T-helper 2 cell (primary cell): ENCODE data around the gene TTC1.
"Not testable (repeated sequence)": the region's sequence is repeated elsewhere in the genome, so short reads cannot be mapped to it uniquely, and the experiment has no call there.

ENCODE experiments used
- DNase-seq, 5 experiments: peaks; one replicate each; pipeline versions ENCODE4 v3.0.0 to v3.0.0-alpha.2; 2012 to 2022

Gene TTC1

DNA sequence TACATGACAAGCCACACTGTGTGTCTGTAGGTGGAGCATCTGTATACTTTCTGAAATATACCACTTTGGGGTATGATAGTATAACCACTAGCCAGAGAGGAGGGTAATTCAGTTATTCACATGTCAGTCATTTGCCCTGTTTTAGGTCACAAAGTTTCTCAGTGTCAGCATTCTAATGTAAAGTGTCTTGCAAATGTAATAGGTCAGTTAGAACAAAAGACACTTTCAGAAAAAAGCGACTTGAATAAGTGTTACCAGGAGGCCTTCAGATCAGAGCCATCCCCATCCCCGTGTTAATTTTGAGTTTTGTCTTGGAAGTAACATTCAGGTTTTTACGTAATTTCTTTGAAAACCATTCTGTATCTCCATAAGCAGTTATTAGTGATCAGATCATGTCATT, 33.7 kb downstream of the TTC1 start:
- DNase-seq: no peak

- DNase-seq: no peak
Measured at GRCh38 chr5:160044391-160044804, 35.5 kb downstream of the TTC1 start.

GRCh38 chr5:160044967-160045366, 36.0 kb downstream of the TTC1 start:
- no peak for DNase-seq

- no peak for DNase-seq
Measured at GRCh38 chr5:160047423-160047822, 38.5 kb downstream of the TTC1 start.

GRCh38 chr5:160048131-160048530, 39.2 kb downstream of the TTC1 start:
- no peak for DNase-seq

GRCh38 chr5:160049099-160049498, 40.2 kb downstream of the TTC1 start:
- no peak for DNase-seq

DNA sequence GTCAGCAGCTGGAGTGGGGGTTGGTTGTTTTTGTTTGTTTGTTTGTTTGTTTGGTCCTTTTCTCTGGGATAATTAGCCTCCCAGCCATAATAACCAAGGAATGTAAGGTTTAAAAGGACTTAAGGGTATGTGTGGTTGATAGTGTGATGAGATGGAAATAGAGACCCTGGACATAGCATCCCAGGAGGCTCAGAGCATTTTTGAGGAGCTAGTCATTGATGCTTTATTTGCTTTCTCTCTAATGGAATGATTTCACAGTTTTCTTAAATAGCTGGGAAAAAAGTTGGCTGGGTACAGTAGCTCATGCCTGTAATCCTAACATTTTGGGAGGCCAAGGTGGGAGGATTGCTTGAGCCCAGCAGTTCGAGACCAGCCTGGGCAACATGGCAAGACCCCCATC, 45.1 kb downstream of the TTC1 start:
- DNase-seq: no peak

DNA sequence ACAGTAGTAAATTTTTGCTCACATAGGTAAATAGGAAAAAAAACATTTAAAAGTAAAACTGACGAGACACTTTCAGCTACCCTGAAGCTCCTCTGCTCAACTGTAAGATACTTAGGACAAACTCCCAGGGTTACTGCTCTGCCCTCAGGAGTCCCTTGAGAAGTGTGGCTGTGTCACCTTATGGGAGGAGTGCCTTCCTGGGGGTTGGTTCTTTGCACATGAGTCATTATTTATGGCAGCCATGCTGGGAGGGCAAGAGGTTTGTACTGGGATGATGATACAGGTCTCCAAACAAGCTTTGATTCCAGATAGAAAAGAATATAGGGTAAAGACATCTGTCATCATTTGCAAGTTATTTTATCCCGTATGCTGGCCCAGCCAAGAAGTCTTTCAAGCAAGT, 45.9 kb downstream of the TTC1 start:
- no peak for DNase-seq

GRCh38 chr5:160057256-160057655, 48.3 kb downstream of the TTC1 start:
- no peak for DNase-seq

- no peak for DNase-seq
Measured at GRCh38 chr5:160060001-160060400, 51.1 kb downstream of the TTC1 start.

GRCh38 chr5:160061770-160062169, 52.8 kb downstream of the TTC1 start:
- DNase-seq: no peak

DNA sequence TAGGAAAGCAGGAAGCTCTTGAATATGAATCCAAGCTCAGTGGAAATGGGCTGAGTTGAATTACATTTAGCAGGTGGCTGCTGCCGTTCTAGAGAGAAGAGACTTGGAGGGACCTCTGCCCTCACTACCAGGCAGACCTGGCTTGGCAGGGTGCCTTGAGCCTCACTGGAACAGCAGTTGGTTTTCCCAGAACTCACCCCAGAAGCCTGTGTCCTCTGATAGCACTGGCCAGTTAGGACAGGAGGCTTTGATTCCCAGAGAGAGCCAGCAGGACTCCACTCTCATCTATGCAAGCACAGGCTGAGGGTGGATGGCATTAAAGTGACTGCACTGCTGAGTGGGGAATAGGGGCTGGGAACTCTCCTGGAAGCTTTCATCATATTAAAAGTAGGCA, 55.5 kb downstream of the TTC1 start:
- no peak for DNase-seq

DNA sequence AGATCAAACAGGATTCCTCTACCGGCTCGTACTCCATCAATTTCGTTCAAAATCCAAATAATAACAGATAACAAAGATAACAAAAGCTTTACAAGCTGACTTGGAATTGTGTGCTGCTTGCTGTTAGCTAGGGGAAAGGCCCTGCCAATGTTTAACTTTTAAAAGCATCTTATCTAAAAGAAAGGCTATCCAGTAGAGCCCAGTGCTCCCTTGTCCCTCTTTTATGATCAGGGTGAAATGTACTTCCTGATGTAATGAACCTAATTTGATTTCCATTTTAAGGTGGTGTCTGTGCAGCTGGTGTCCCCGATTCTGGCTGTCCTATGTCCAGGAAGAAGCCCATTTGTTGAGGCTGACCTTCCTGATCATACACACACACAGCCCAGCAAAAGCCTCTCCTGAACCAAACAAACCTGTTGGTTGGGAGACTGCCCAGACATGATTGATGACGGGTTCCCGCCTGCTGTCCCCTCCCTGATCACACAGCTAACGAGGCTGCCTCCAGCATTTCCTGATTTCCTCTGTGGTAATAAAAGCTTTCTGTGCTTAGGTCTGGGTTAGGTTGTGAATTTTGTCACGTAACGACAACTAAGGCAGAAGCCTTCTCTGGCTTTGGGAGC, 56.2 kb downstream of the TTC1 start:
- DNase-seq: no peak

GRCh38 chr5:160069120-160069519, 60.2 kb downstream of the TTC1 start:
- DNase-seq: not testable (repeated sequence)

DNA sequence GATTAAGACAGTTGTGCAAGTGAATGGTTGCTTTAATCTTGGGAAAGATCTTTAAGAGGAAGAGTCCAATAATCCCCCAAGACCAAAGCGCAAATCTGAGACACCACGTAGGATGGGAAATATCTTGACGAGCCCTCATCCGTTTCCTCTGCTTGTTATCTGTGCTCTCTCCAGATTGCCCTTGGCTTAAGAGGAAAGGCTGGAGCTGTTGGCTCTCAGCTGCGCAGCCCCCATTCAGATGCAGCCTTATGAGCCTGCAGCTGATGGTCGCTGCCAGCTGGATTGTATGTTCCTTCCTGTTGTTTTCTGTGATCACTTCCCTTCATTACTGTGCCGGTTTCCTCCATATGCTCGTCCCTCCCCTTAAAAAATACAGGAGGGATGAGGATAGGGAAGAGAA, 62.6 kb downstream of the TTC1 start:
- no peak for DNase-seq

DNA sequence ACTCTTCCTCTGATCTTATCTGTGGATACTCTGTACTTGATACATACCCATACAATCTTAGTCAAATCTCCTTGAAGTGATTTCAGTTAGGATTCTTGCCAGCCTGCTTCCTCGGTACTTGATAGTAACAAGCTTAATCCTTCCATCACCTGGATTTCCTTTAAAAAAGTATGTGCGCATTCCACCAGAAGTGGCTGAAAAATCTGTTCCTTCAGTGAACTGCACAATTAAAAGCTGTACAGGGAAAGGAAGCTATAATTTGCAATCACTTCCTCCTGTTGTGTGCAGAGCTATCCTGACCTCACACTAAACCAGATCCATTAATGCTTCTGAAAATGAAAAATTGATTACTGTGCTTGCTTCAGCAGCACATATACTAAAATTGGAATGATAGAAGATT, 63.0 kb downstream of the TTC1 start:
- no peak for DNase-seq

GRCh38 chr5:160075073-160075472, 66.1 kb downstream of the TTC1 start:
- no peak for DNase-seq

- DNase-seq: no peak
Measured at GRCh38 chr5:160076997-160077396, 68.1 kb downstream of the TTC1 start.

- DNase-seq: no peak
Measured at GRCh38 chr5:160079753-160080152, 70.8 kb downstream of the TTC1 start.

- DNase-seq: no peak
Measured at GRCh38 chr5:160081495-160081894, 72.6 kb downstream of the TTC1 start.

DNA sequence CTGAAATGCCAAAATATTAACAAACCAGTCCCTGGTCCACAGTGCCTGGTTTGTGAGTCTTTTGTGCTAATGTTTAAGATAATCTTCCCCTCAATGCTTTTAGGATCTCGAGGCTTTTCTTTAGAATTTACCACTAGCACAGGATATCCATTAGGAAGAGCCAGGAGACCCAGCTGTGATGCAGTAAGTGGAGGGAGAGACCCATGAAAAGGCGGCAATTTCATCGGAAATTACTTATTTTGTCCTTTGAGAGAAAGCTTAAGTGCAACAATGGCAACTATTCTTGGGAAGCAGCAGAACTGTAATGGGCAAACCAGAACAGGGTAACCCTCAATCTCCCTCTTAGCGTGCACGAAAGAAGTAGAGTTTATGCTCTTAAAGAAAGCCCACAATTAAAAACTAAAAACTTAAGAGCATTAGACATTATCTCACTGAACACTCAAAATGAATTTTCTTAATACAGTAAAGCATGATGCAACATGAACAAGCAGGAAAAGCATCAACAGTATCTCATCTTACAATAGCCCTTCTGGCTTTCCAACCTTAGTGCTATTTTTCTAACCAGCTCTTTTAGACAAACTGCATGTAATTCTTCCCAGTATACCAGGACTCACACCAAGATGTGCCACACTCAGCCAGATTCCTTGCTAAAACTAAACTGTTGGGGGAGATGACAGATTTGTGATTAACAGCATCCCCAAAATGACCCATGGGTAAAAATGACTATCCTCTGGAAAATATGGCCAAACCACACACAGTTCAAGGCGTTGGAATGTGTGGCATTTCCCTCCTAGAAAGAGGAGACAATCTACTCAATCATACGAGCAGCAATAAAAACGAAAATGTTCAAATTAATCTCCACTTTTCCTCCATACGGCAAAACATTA, 73.9 kb downstream of the TTC1 start:
- DNase-seq: no peak

- DNase-seq: no peak
Measured at GRCh38 chr5:160083501-160083900, 74.6 kb downstream of the TTC1 start.

DNA sequence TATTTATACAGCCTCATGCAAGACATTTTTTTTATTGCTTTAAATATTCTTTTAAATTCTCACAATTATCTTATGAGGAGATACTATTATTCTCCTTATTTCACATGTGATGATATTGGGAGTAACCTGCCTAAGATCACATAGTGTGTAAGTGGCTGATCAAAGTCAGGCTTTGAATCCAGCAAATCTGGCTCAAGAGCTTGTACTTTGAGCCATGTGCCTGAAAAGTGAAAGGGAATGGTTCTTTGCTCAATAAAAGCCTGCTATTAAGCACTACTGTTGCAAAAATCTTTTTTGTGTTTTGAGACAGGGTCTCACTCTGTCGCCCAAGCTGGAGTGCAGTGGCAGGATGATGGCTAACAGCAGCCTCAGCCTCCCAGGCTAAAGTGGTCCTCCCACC, 75.2 kb downstream of the TTC1 start:
- DNase-seq: no peak

- no peak for DNase-seq
Measured at GRCh38 chr5:160087199-160087598, 78.3 kb downstream of the TTC1 start.

DNA sequence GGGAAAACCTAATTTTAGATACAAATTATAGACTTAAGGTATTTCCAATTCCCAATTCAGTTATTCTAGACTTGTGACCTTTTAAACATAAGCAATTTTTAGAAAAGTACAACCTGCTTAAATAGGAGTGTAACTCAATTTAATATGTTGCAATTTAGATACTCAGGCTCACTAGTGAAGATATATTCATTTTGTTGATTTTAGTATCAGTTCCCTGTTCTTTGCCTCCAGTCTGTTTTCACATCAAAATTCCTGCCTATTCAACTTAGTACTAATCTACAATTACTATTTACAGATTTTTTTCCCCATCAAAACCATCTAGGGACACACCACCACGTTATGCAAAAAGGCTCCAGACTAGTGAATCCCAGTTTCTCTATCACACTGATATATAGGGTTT, 79.9 kb downstream of the TTC1 start:
- no peak for DNase-seq
